HG02943 (cell line): ENCODE measurements around the gene RCVRN.

Source experiments
- ATAC-seq: cut with Tn5 transposase; IDR thresholded peaks from one replicate; pipeline ENCODE4 v1.9.1; 2021; ENCODE audit warnings: mild to moderate bottlenecking, low read depth, moderate library complexity; ENCODE audit not compliant: unreplicated experiment

Gene RCVRN

GRCh38 chr17:9899280-9900043, 5.6 kb downstream of the RCVRN start:
- no peak for ATAC-seq

GRCh38 chr17:9898812-9899211, 6.3 kb downstream of the RCVRN start:
- ATAC-seq, result no peak

DNA sequence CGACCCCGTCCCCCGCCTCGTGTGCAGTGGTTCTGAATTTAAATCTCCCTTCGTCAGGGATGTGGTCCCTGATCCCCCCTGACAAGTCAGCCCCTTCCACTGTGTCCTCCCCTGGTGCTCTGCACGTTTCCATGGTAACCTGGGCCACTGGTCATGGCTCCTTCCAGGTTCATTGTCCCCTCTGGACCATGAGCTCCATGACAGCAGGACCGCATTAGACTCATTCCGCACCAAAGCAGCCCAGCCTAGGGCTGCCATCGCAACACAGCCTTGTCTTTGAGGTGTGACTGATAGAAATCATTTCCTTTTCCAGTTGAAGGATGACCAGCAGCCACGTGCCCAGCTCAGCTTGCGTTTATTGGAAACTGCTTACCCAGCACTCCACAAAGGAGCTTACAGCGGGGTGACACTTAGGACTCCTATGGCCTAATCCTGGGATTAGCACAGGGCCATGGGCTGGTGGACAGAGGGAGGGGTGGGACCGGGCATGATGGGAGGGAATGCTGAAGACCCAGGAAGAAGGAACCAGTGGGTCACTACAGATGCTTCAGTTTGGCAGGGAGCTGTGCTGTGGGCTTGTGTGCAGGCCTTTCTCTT, 7.6 kb downstream of the RCVRN start:
- ATAC-seq, result no peak

DNA sequence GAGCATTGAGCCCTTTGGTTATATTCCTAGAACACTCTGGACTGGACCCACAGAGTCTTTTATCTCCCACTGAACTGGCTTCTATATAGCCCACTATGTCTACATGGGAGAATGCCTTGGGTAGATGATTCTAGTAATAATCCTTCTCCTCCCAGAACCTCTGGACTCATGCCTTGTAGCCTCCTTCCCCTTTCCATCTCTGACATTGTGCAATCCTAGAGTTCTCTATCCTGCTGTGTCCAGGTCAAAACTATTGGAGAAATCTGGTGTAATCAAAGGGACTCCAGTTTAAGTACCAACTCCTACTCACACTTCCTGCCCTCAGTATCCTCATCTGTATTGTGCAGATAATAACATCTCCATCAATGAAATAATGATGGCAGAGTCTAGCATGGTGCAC, 9.1 kb downstream of the RCVRN start:
- no peak for ATAC-seq

- ATAC-seq, result no peak
These were observed 10.8 kb downstream of the RCVRN start for GRCh38 chr17:9894231-9894630.

DNA sequence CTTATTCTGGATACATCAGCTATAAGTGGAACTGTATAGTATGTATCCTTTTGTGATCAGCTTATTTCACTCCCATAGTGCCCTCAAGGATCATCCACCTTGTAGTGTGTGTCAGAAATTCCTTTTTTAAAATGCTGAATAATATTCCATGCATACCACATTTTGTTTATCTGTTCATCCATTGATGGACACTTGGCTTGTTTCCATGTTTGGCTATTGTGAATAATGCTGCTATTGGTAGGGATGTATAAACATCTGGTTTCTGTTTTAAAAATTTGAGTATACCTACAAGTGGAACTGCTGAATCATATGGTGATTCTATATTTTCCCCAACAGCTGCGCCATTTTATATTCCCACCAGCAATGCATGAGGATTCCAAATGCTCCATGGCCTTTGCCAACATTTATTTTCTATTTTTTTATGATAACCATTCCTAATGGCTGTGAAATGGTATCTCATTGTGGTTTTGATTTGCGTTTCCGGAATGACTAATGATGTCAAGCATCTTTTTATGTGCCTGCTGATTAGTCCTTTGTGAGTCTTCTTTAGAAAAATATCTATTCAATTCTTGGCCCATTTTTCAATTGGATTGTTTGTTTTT, 11.6 kb downstream of the RCVRN start:
- no peak for ATAC-seq

DNA sequence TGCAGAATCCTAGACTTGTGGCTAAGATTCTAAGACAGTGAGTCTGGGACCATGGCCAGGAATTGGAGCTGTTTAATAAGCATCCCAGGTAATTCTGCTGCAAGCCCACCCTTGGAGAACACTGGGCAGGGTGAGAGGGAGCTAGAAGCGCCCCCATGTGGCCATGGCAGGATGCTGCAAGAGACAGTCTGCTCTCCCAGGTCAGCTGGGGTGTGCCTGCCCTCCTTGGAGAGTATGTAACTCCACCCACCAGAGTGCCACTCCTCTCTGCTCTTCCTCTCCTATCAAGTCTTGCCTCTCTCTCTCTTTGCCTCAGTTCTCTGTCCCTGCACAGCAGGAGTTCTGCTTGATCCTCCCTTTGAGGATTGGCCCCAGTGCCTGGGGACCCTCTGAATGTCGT, 14.9 kb downstream of the RCVRN start:
- no peak for ATAC-seq

DNA sequence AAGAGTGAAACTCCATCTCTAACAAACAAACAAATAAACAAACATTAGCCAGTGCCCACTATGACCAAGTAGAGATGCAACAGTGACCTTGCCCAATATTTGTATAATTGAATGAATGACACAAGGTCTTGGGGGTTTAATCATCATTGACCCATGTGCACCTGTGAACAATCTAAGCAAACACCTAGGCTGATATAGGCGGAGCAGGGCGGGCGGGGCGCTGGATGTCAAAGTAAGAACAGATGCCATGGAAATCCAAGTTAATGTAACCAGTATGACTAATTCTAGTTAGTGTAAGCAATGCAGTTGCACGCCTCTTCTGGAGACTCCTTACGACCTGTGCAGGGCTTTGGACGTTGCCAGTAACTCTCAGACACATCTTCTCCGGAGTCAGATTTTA, 17.6 kb downstream of the RCVRN start:
- no peak for ATAC-seq

- no peak for ATAC-seq
These were observed 18.7 kb downstream of the RCVRN start for GRCh38 chr17:9886141-9886930.

- ATAC-seq, result no peak
These were observed 21.6 kb downstream of the RCVRN start for GRCh38 chr17:9883451-9883850.

- ATAC-seq, result no peak
These were observed 24.5 kb downstream of the RCVRN start for GRCh38 chr17:9880582-9880999.

DNA sequence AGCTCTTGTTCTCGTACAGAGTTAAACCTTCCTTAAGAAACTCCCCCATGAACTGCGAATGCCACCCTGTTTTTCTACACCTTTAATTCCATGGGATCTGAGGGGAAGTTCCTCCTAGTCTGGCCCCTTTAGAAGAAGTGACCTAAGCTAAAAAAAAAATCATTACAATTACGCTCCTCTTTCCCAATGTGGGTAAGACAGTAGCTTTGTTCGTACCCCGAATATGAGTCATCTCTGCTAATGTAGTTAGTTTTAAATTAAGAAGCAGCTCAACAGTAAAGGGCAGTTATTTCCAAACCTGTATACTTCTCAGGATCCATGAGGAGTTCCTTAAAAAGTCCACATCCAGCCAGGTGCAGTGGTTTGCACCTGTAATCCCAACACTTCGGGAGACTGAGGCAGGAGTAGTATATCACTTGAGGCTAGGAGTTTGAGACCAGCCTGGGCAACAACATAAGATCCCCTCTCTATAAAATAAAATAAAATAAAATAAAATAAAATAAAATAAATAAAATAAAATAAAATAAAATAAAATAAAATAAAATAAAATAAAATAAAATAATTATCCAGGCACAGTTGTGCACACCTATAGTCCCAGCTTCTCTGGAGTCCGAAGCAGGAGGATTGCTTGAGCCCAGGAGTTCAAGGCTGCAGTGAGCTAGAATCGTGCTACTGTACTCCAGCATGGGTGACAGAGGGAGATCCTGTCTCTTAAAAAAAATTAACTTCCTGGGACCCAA, 26.1 kb downstream of the RCVRN start:
- no peak for ATAC-seq

DNA sequence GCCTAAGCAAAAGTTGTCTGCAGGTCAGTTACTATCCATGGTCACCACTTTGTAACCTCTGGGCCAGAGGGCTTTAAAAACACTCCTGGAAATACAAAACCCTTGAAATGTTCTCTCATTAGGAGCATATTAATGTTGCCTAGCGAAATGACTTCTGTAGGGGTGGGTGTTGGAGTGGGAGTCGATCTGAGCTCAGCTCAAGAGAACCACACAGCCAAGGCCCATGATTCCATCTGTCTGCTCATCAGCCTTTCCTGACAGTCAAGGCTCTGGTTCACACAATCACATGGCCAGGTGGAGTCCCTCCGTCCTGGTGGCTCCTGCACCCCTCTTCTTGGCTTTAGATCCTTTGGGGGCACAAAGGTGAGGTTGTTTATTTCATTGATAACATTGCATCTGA, 26.7 kb downstream of the RCVRN start:
- no peak for ATAC-seq

GRCh38 chr17:9875441-9875840, 29.6 kb downstream of the RCVRN start:
- no peak for ATAC-seq

DNA sequence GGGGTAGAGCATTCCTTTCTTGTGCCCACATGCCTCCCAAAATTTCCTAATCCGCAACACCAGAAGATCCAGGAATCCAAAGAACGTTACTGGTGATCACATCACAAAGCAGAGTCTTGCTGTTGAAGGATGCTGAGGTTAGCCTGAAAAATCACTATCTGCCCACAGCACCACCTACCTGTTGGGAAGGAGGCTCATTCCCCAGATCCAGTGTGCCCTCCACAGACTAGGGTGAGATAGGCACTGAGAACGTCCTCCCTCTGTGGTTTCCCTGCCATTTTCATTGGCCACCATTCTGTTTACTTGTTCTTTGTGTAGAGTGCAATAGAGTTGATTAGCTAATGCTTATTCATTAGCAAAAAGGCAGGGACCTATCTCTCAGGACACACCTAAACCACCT, 30.3 kb downstream of the RCVRN start:
- no peak for ATAC-seq

DNA sequence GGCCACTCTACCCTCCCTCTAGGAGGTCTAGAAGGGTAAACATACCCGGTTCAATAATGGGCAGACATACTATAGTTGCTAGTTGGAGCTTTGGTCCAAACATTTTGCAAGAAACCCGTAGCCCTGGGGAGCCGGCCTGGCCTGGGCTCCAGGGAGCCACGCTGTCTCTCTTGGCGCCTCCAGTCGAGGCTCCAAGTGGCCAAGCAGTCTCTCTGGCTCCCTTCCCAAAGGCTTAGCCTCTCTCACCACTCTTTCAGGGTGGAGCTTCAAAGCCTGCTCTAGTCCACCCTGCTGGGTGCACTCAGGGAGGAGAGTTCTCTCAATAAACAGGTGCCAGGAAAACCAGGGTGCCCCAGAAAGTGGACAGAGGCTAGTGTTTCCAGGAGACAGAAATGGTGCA, 32.2 kb downstream of the RCVRN start:
- no peak for ATAC-seq

GRCh38 chr17:9868552-9868951, 36.5 kb downstream of the RCVRN start:
- no peak for ATAC-seq

DNA sequence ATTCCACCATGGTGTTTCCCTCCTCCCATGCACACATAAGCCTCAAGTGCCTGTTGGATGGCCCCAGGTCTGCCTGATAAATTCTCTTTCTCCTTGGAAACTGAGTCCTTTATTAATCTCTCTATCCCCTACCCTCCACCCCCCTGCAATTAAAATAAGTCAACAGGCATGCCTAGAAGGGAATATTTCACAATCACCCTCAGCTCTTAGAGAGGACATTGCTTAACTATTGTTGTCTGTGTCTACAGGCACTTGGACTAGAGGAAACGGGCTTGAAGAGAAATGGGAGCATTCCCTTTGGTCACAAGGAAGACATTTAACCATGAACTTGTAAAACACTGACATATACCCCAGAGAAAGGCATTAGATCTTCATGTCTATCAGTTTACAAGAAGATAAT, 39.5 kb downstream of the RCVRN start:
- no peak for ATAC-seq

DNA sequence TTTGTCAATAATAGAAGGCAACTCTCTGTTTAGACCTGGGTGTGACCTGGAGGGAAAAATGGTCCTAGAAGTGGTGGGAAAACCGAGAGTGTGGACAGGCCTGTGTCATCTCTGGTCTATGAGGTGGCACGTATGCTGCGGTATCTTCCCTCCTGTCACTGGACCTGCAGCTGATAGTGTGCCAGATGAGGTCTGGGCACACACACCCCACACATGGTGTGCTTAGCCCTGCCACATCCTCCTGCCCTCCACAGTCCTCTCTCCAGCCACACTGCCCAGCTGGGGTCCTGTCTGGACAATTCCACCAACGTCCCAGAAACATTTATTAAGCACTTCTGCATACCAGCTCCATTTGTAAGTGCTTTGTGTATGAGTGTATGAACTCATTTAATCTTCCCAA, 42.1 kb downstream of the RCVRN start:
- no peak for ATAC-seq

DNA sequence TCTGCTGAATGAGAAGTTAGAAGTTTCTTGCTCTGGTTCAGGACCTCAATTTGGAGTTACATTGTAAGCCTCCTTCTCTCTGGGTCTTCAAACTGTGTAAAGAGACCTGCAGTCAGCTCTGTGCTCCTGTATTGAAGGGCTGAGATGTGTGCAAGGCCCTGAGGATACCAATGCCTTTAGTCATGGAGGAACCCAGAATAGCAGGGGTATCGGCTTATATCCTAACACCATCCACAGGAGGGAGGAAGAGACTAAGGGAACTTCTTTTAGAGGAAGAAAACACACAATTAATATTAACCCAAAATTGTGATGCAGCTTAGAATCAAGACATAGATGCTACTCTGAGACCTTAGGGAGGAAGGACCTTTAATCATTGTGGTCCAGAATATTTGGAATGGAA, 42.9 kb downstream of the RCVRN start:
- no peak for ATAC-seq

- ATAC-seq, result no peak
These were observed 44.2 kb downstream of the RCVRN start for GRCh38 chr17:9860851-9861250.
